Measurements from ENCODE around the gene TLCD1.
"Not testable (repeated sequence)": the region's sequence is repeated elsewhere in the genome, so short reads cannot be mapped to it uniquely, and the experiment has no call there.

Gene TLCD1

GRCh38 chr17:28728364-28729200 lies 2.5 kb upstream of the TLCD1 start, which contains the start of gene NEK8:
TSS of gene NEK8 (plus strand) at chr17:28728788. CDS start at chr17:28728814, 26 bp downstream.
- peak; percentile 95 for DNase-seq (ENCODE audit: low read depth)

GRCh38 chr17:28726627-28727491 lies 826 bp upstream of the TLCD1 start:
- peak; percentile 89 for DNase-seq (ENCODE audit: low read depth)

- DNase-seq (ENCODE audit: low read depth), result peak; percentile 32
Measured at GRCh38 chr17:28725660-28726225, 290 bp downstream of the TLCD1 start.

GRCh38 chr17:28725166-28725659 lies 820 bp downstream of the TLCD1 start:
- no peak for DNase-seq (ENCODE audit: low read depth)

GRCh38 chr17:28724500-28725165 lies 1.4 kb downstream of the TLCD1 start:
- no peak for DNase-seq (ENCODE audit: low read depth)

- not testable (repeated sequence) for DNase-seq (ENCODE audit: low read depth)
Measured at GRCh38 chr17:28723836-28724499, 2.1 kb downstream of the TLCD1 start.

GRCh38 chr17:28723159-28723835 lies 2.7 kb downstream of the TLCD1 start:
- no peak for DNase-seq (ENCODE audit: low read depth)

- DNase-seq (ENCODE audit: low read depth), result no peak
Measured at GRCh38 chr17:28722417-28723158, 3.4 kb downstream of the TLCD1 start.

- not testable (repeated sequence) for DNase-seq (ENCODE audit: low read depth)
Measured at GRCh38 chr17:28720997-28721329, 5.1 kb downstream of the TLCD1 start.

- peak; percentile 15 for DNase-seq (ENCODE audit: low read depth)
Measured at GRCh38 chr17:28720247-28720996, 5.6 kb downstream of the TLCD1 start.

- DNase-seq (ENCODE audit: low read depth), result no peak
Measured at GRCh38 chr17:28719021-28719433, 7.0 kb downstream of the TLCD1 start.

- no peak for DNase-seq (ENCODE audit: low read depth)
Measured at GRCh38 chr17:28718333-28719020, 7.6 kb downstream of the TLCD1 start.

GRCh38 chr17:28717578-28718332 lies 8.3 kb downstream of the TLCD1 start, which contains the start of gene RAB34:
TSS of gene RAB34 (minus strand) at chr17:28717868. CDS start at chr17:28717266, 602 bp downstream.
- DNase-seq (ENCODE audit: low read depth), result no peak

GRCh38 chr17:28716740-28717577 lies 9.1 kb downstream of the TLCD1 start:
- no peak for DNase-seq (ENCODE audit: low read depth)

- no peak for DNase-seq (ENCODE audit: low read depth)
Measured at GRCh38 chr17:28715217-28715616, 10.8 kb downstream of the TLCD1 start.

- DNase-seq (ENCODE audit: low read depth), result no peak
Measured at GRCh38 chr17:28714281-28714680, 11.8 kb downstream of the TLCD1 start.

All from activated T-helper 9 cell treated with anti-CD3 and anti-CD28 coated beads, Interleukin-2, amount 50 U/mL, for 16 hours (primary cell).